Neural progenitor cell (in vitro differentiated cells): ENCODE measurements around the gene PLEKHN1. TPM values are rescaled to one million over a fixed set of nuclear protein-coding genes. Genes with fewer than 3 reads are reported as not detected.

Experiments used
- DNase-seq: peaks from one replicate; pipeline ENCODE4 v3.0.0-alpha.2; 2016; ENCODE audit warnings: low spot score
- H2AFZ ChIP-seq: fragments of 200-600 bp; sonication (generic); replicated peaks from 2 replicates; pipeline ENCODE4 v1.6.1; 2016; ENCODE audit warnings: antibody characterized with exemption
- H3F3A ChIP-seq: fragments of 200-600 bp; sonication (generic); 2 replicates; pipeline ENCODE4 v1.6.1; 2016; ENCODE audit warnings: antibody characterized with exemption, low read depth
- H3K27ac ChIP-seq: fragments of 200-600 bp; sonication (generic); 2 replicates; pipeline ENCODE4 v1.5.1; 2016; ENCODE audit warnings: mild to moderate bottlenecking
- H3K27me3 ChIP-seq: fragments of 200-600 bp; sonication (generic); 2 replicates; pipeline ENCODE4 v1.6.1; 2016; ENCODE audit warnings: mild to moderate bottlenecking, moderate library complexity
- H3K36me3 ChIP-seq: fragments of 200-600 bp; sonication (generic); 2 replicates; pipeline ENCODE4 v1.5.1; 2016
- H3K4me1 ChIP-seq: fragments of 200-600 bp; sonication (generic); 2 replicates; pipeline ENCODE4 v1.6.1; 2016; ENCODE audit warnings: mixed run types
- H3K4me2 ChIP-seq: fragments of 200-600 bp; sonication (generic); 2 replicates; pipeline ENCODE4 v1.6.1; 2016
- H3K4me3 ChIP-seq: fragments of 200-600 bp; sonication (generic); 2 replicates; pipeline ENCODE4 v1.5.1; 2016
- H3K79me2 ChIP-seq: fragments of 200-600 bp; sonication (generic); 2 replicates; pipeline ENCODE4 v1.6.1; 2016; ENCODE audit warnings: low read depth
- H3K9ac ChIP-seq: fragments of 200-600 bp; sonication (generic); 2 replicates; pipeline ENCODE4 v1.6.1; 2016
- H3K9me3 ChIP-seq: fragments of 200-600 bp; sonication (generic); 2 replicates; pipeline ENCODE4 v1.5.1; 2016; ENCODE audit warnings: low read depth
- H4K20me1 ChIP-seq: fragments of 200-600 bp; sonication (generic); 2 replicates; pipeline ENCODE4 v1.6.1; 2016; ENCODE audit warnings: low read depth
- H3K27ac Mint-ChIP-seq: 3 replicates; pipeline ENCODE4 v1.8.0; 2021; ENCODE audit warnings: mixed read lengths
- H3K27me3 Mint-ChIP-seq: 2 replicates; pipeline ENCODE4 v1.8.0; 2022; ENCODE audit warnings: low read depth, mild to moderate bottlenecking, inconsistent platforms, moderate library complexity, mixed read lengths; ENCODE audit not compliant: insufficient read depth
- H3K36me3 Mint-ChIP-seq: 3 replicates; pipeline ENCODE4 v1.8.0; 2021; ENCODE audit warnings: mixed read lengths
- H3K4me1 Mint-ChIP-seq: 3 replicates; pipeline ENCODE4 v1.8.0; 2021; ENCODE audit warnings: mixed read lengths
- H3K4me3 Mint-ChIP-seq: 3 replicates; pipeline ENCODE4 v1.8.0; 2021; ENCODE audit warnings: mild to moderate bottlenecking, moderate library complexity, mixed read lengths
- H3K9me3 Mint-ChIP-seq: 3 replicates; pipeline ENCODE4 v1.8.0; 2020; ENCODE audit warnings: mixed read lengths
- CTCF ChIP-seq: fragments of 200-600 bp; sonication (generic); IDR thresholded peaks from 2 replicates; pipeline ENCODE4 v1.5.1; 2017; ENCODE audit warnings: antibody characterized with exemption, mild to moderate bottlenecking
- EZH2 ChIP-seq: fragments of 200-600 bp; sonication (generic); IDR thresholded peaks from 2 replicates; pipeline ENCODE4 v1.6.1; 2017; ENCODE audit warnings: antibody characterized with exemption, mild to moderate bottlenecking, moderate library complexity
- EZH2phosphoT487 ChIP-seq: fragments of 200-600 bp; sonication (generic); IDR thresholded peaks from 2 replicates; pipeline ENCODE4 v1.6.1; 2017; ENCODE audit warnings: antibody characterized with exemption
- total RNA-seq: library from RNA; depleted of rRNA; stranded (reverse); fragments of >200 nt; gene quantifications from 2 replicates; pipeline ENCODE4 v1.2.3, GENCODE V29; 2015; ENCODE audit warnings: low replicate concordance

PLEKHN1 gene
- total RNA-seq, 1 donor from 2014 or later: not detected

- no peak overlapping the region for H3K4me2 ChIP-seq
- Mint-ChIP-seq H3K9me3 (peaks cover 2% of the 10 kb centered on the region), H3K27ac (no peak overlapping the region), H3K36me3 (no peaks in the 10 kb centered on the region), H3K4me1 (peaks cover 4% of the 10 kb centered on the region), H3K4me3 (no peak overlapping the region), H3K27me3 (peaks cover 38% of the 10 kb centered on the region)
- peaks cover 7% of the 10 kb centered on the region for H4K20me1 ChIP-seq
- no peak for TF ChIP-seq EZH2phosphoT487
- TF ChIP-seq CTCF: no peak
- TF ChIP-seq EZH2: no peak
- no peak overlapping the region for H3K27ac ChIP-seq
- H3K9me3 ChIP-seq: no peaks in the 10 kb centered on the region
- no peak overlapping the region for H3K9ac ChIP-seq
- peaks cover 86% of the 10 kb centered on the region for H3K27me3 ChIP-seq
- no peak for DNase-seq
- peaks cover 17% of the 10 kb centered on the region for H3F3A ChIP-seq
- H3K36me3 ChIP-seq: no peaks in the 10 kb centered on the region
- H3K4me1 ChIP-seq: no peaks in the 10 kb centered on the region
- H2AFZ ChIP-seq: no peak overlapping the region
- H3K4me3 ChIP-seq: no peak overlapping the region
- no peaks in the 10 kb centered on the region for H3K79me2 ChIP-seq
Measured at GRCh38 chr1:972726-973458, 6.6 kb downstream of the PLEKHN1 start.

GRCh38 chr1:973459-974292 is 7.4 kb downstream of the PLEKHN1 start:
- H3K36me3 Mint-ChIP-seq: peaks cover 3% of the 10 kb centered on the region
- TF ChIP-seq EZH2phosphoT487 (no peak), CTCF (no peak), EZH2 (no peak)
- no peak overlapping the region for H3K27ac Mint-ChIP-seq

GRCh38 chr1:974293-974640 is 8.0 kb downstream of the PLEKHN1 start:
- peaks cover 3% of the 10 kb centered on the region for H3K36me3 Mint-ChIP-seq
- Histone ChIP-seq H3K4me3 (no peak overlapping the region), H3K4me1 (no peaks in the 10 kb centered on the region), H3K9me3 (no peaks in the 10 kb centered on the region), H3K4me2 (no peak overlapping the region), H2AFZ (no peak overlapping the region), H3K79me2 (no peaks in the 10 kb centered on the region), H3F3A (peaks cover 12% of the 10 kb centered on the region), H3K9ac (no peak overlapping the region), H3K27me3 (peaks cover 72% of the 10 kb centered on the region), H3K27ac (no peak overlapping the region), H4K20me1 (no peaks in the 10 kb centered on the region), H3K36me3 (no peaks in the 10 kb centered on the region)
- no peak for TF ChIP-seq EZH2phosphoT487
- H3K4me1 Mint-ChIP-seq: peaks cover 8% of the 10 kb centered on the region
- peaks cover 6% of the 10 kb centered on the region for H3K9me3 Mint-ChIP-seq
- peaks cover 32% of the 10 kb centered on the region for H3K27me3 Mint-ChIP-seq
- no peak overlapping the region for H3K4me3 Mint-ChIP-seq
- DNase-seq: no peak
- no peak overlapping the region for H3K27ac Mint-ChIP-seq

More at GRCh38 chr1:973459-974292, 7.4 kb downstream of the PLEKHN1 start:
- Histone ChIP-seq H3K4me1 (no peaks in the 10 kb centered on the region), H3K4me3 (no peak overlapping the region), H3K9me3 (no peaks in the 10 kb centered on the region), H3K79me2 (no peaks in the 10 kb centered on the region), H3K4me2 (no peak overlapping the region), H3K27me3 (peaks cover 78% of the 10 kb centered on the region), H3K27ac (no peak overlapping the region), H4K20me1 (no peaks in the 10 kb centered on the region), H3F3A (peaks cover 17% of the 10 kb centered on the region), H3K36me3 (no peaks in the 10 kb centered on the region), H3K9ac (no peak overlapping the region), H2AFZ (no peak overlapping the region)
- peaks cover 8% of the 10 kb centered on the region for H3K4me1 Mint-ChIP-seq
- peaks cover 6% of the 10 kb centered on the region for H3K9me3 Mint-ChIP-seq
- DNase-seq: no peak
- H3K4me3 Mint-ChIP-seq: no peak overlapping the region
- peaks cover 36% of the 10 kb centered on the region for H3K27me3 Mint-ChIP-seq
